OCI-LY7 (cell line): ENCODE measurements around the gene YIPF7. TPM values are rescaled to one million over a fixed set of nuclear protein-coding genes. Genes with fewer than 3 reads are reported as not detected.

Experiments used
- BruUV-seq: library from RNA; stranded (reverse); fragments of 400-500 nt; replicated peaks from 2 replicates; lab custom pipeline; 2021; lab: Mats Ljungman, UMichigan
- CTCF ChIA-PET: fragments of 300-600 bp; sonication (Branson Sonifier 250); formaldehyde crosslinking; loops from one replicate; lab custom pipeline; 2022; ENCODE audit warnings: antibody characterized with exemption; ENCODE audit not compliant: unreplicated experiment; lab: Charles Lee
- POLR2A ChIA-PET: fragments of 300-600 bp; sonication (Branson Sonifier 250); formaldehyde crosslinking; loops from one replicate; lab custom pipeline; 2022; ENCODE audit warnings: antibody characterized with exemption; lab: Charles Lee
- DNase-seq: peaks from one replicate; pipeline ENCODE4 v3.0.0-alpha.2; 2015; ENCODE audit warnings: low spot score
- H2AFZ ChIP-seq: fragments of 200-600 bp; sonication (generic), shearing (Covaris generic); 2 replicates; pipeline ENCODE4 v1.6.1; 2014; ENCODE audit warnings: mild to moderate bottlenecking, antibody characterized with exemption, low read length, moderate library complexity
- H3K27ac ChIP-seq: fragments of 200-600 bp; sonication (generic); 2 replicates; pipeline ENCODE4 v1.5.1; 2014; ENCODE audit warnings: mixed run types, low read depth, mild to moderate bottlenecking, moderate library complexity, low read length, inconsistent platforms; ENCODE audit not compliant: poor library complexity, severe bottlenecking
- H3K36me3 ChIP-seq: fragments of 200-600 bp; sonication (generic); 2 replicates; pipeline ENCODE4 v1.6.1; 2014; ENCODE audit warnings: mild to moderate bottlenecking, antibody characterized with exemption, low read length, moderate library complexity, mixed read lengths; ENCODE audit not compliant: insufficient read depth
- H3K4me1 ChIP-seq: fragments of 200-600 bp; sonication (generic); 2 replicates; pipeline ENCODE4 v1.5.1; 2014; ENCODE audit warnings: mild to moderate bottlenecking, low read length; ENCODE audit not compliant: insufficient read depth, poor library complexity, severe bottlenecking
- H3K4me2 ChIP-seq: fragments of 200-600 bp; sonication (generic); 2 replicates; pipeline ENCODE4 v1.6.1; 2014; ENCODE audit warnings: mild to moderate bottlenecking, low read length
- H3K4me3 ChIP-seq: fragments of 200-600 bp; sonication (generic); 2 replicates; pipeline ENCODE4 v1.5.1; 2014; ENCODE audit warnings: mild to moderate bottlenecking, low read depth, low read length; ENCODE audit not compliant: poor library complexity, severe bottlenecking
- H3K79me2 ChIP-seq: fragments of 200-600 bp; sonication (generic); 2 replicates; pipeline ENCODE4 v1.6.1; 2016; ENCODE audit warnings: low read depth, mild to moderate bottlenecking, low read length, moderate library complexity, mixed read lengths; ENCODE audit not compliant: insufficient read depth
- H3K9me2 ChIP-seq: fragments of 200-600 bp; sonication (generic); 2 replicates; pipeline ENCODE4 v1.6.1; 2016; ENCODE audit warnings: mild to moderate bottlenecking, low read length, mixed read lengths; ENCODE audit not compliant: insufficient read depth
- H3K9me3 ChIP-seq: fragments of 200-600 bp; sonication (generic); 2 replicates; pipeline ENCODE4 v1.6.1; 2014; ENCODE audit warnings: mild to moderate bottlenecking, mixed run types, low read length, mixed read lengths
- H4K20me1 ChIP-seq: fragments of 200-600 bp; sonication (generic); 2 replicates; pipeline ENCODE4 v1.6.1; 2014; ENCODE audit warnings: mild to moderate bottlenecking, antibody characterized with exemption, low read length, moderate library complexity, mixed read lengths; ENCODE audit not compliant: insufficient read depth
- CTCF ChIP-seq: fragments of 200-600 bp; sonication (generic); conservative IDR thresholded peaks from 2 replicates; pipeline ENCODE4 v1.5.1; 2014; ENCODE audit warnings: mild to moderate bottlenecking, antibody characterized with exemption, low read length, moderate library complexity, mixed read lengths
- EZH2phosphoT487 ChIP-seq: fragments of 200-600 bp; sonication (generic); IDR thresholded peaks from 2 replicates; pipeline ENCODE4 v1.6.1; 2018; ENCODE audit warnings: low read depth, borderline replicate concordance, mild to moderate bottlenecking, mixed run types, antibody characterized with exemption, low read length, moderate library complexity, mixed read lengths
- intact Hi-C: fragments of 100-400 bp; cut with micrococcal nuclease; formaldehyde crosslinking; loops from one replicate; pipeline ENCODE4 v1.10.0; 2022; ENCODE audit not compliant: unreplicated experiment
- total RNA-seq, 2 experiments: library from RNA; depleted of rRNA in 1 of 2; stranded (reverse); fragments of >200 nt in 1 of 2; shearing (Covaris generic) in 1 of 2; gene quantifications; 2 replicates each; pipeline ENCODE4 v1.2.3, GENCODE V29; 2014 to 2022

Gene YIPF7
- total RNA-seq, 2 experiments from 2014 or later = not detected

- H3K4me1 ChIP-seq = no peaks in the 10 kb centered on the region
- no peak overlapping the region for H3K4me2 ChIP-seq
- no peaks in the 10 kb centered on the region for H4K20me1 ChIP-seq
- CTCF ChIA-PET = no interaction called here
- H3K27ac ChIP-seq = no peak overlapping the region
- BruUV-seq = no TSS peak
- intact Hi-C loops = no loop called here
- H2AFZ ChIP-seq = no peak overlapping the region
- H3K36me3 ChIP-seq = no peaks in the 10 kb centered on the region
- H3K9me2 ChIP-seq = no peaks in the 10 kb centered on the region
- TF ChIP-seq CTCF = no peak
- H3K79me2 ChIP-seq = no peaks in the 10 kb centered on the region
- POLR2A ChIA-PET = interaction anchor here (1.8 kb wide), 1 partner anchor 33 kb away, joined by 5 read pairs; no protein-coding TSS in a partner anchor
- H3K4me3 ChIP-seq = no peak overlapping the region
- no peaks in the 10 kb centered on the region for H3K9me3 ChIP-seq
- no peak for DNase-seq
Measured at GRCh38 chr4:44646151-44646550, 5.3 kb downstream of the YIPF7 start.

- Histone ChIP-seq H4K20me1 (no peaks in the 10 kb centered on the region), H3K4me1 (no peaks in the 10 kb centered on the region), H3K36me3 (no peaks in the 10 kb centered on the region), H2AFZ (no peak overlapping the region), H3K4me3 (no peak overlapping the region), H3K27ac (no peak overlapping the region), H3K79me2 (no peaks in the 10 kb centered on the region), H3K9me2 (no peaks in the 10 kb centered on the region), H3K4me2 (no peak overlapping the region), H3K9me3 (no peaks in the 10 kb centered on the region)
- no peak for DNase-seq
- POLR2A ChIA-PET = no interaction called here
- TF ChIP-seq EZH2phosphoT487 (no peak), CTCF (no peak)
- BruUV-seq = no TSS peak
- CTCF ChIA-PET = no interaction called here
- intact Hi-C loops = no loop called here
Measured at GRCh38 chr4:44638091-44638490, 13.3 kb downstream of the YIPF7 start.

- TF ChIP-seq EZH2phosphoT487 (no peak), CTCF (no peak)
- no peak overlapping the region for H2AFZ ChIP-seq
- POLR2A ChIA-PET = interaction anchor here (1.0 to 1.2 kb wide), 2 partner anchors 10 to 12 kb away, joined by 3 read pairs; no protein-coding TSS in a partner anchor
- CTCF ChIA-PET = no interaction called here
- DNase-seq = no peak
- H3K9me3 ChIP-seq = no peaks in the 10 kb centered on the region
- no peaks in the 10 kb centered on the region for H3K36me3 ChIP-seq
- no peak overlapping the region for H3K4me2 ChIP-seq
- H3K79me2 ChIP-seq = no peaks in the 10 kb centered on the region
- BruUV-seq = no TSS peak
- intact Hi-C loops = no loop called here
- no peaks in the 10 kb centered on the region for H4K20me1 ChIP-seq
- H3K9me2 ChIP-seq = no peaks in the 10 kb centered on the region
- no peak overlapping the region for H3K4me3 ChIP-seq
- no peaks in the 10 kb centered on the region for H3K4me1 ChIP-seq
- no peak overlapping the region for H3K27ac ChIP-seq
Measured at GRCh38 chr4:44632733-44633132, 18.7 kb downstream of the YIPF7 start.
